Stimulated activated CD4-positive, alpha-beta T cell treated with anti-CD3 and anti-CD28 coated beads, Interleukin-4, amount 100 ng/mL, for 1 hour (primary cell): Measurements from ENCODE around the gene HECW1.
A peak's percentile ranks its signal among the peaks of the same experiment; 100 is the strongest.

ENCODE experiments used
- DNase-seq: peaks from one replicate; pipeline ENCODE4 v3.0.0-alpha.2; 2020

Gene HECW1

GRCh38 chr7:43276547-43276946 lies 164.1 kb downstream of the HECW1 start:
- no peak for DNase-seq

GRCh38 chr7:43278088-43278644 lies 165.7 kb downstream of the HECW1 start:
- no peak for DNase-seq

GRCh38 chr7:43281268-43281667 lies 168.8 kb downstream of the HECW1 start:
- no peak for DNase-seq

- DNase-seq: no peak
Observed at GRCh38 chr7:43283706-43284105, 171.3 kb downstream of the HECW1 start.

- no peak for DNase-seq
Observed at GRCh38 chr7:43289826-43290225, 177.4 kb downstream of the HECW1 start.

- no peak for DNase-seq
Observed at GRCh38 chr7:43290978-43291377, 178.5 kb downstream of the HECW1 start.

GRCh38 chr7:43291789-43292188 lies 179.3 kb downstream of the HECW1 start:
- no peak for DNase-seq

DNA sequence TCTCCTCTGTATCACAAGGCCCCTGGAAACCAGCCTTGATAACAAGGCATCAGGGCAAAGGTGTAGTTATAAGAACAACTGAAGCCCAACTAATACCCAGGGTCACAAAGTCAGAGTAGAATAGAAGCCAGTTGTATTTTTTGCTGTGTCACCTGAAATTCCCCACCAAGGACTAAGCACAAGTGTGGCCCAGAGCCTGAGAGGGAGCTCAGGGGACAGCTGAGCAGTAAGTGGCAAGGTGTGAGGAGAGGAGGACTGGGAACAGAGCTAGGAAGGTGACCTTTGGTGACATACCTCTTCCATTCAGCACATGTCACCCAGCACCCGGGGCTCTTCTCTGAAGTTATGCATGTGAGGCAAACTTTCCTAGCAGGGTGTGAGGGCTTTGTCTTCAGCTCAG lies 179.9 kb downstream of the HECW1 start:
- DNase-seq: no peak

- DNase-seq: no peak
Observed at GRCh38 chr7:43294080-43294630, 181.7 kb downstream of the HECW1 start.

- no peak for DNase-seq
Observed at GRCh38 chr7:43295429-43295828, 183.0 kb downstream of the HECW1 start.

- no peak for DNase-seq
Observed at GRCh38 chr7:43296306-43296705, 183.9 kb downstream of the HECW1 start.

- DNase-seq: no peak
Observed at GRCh38 chr7:43298617-43299016, 186.2 kb downstream of the HECW1 start.

DNA sequence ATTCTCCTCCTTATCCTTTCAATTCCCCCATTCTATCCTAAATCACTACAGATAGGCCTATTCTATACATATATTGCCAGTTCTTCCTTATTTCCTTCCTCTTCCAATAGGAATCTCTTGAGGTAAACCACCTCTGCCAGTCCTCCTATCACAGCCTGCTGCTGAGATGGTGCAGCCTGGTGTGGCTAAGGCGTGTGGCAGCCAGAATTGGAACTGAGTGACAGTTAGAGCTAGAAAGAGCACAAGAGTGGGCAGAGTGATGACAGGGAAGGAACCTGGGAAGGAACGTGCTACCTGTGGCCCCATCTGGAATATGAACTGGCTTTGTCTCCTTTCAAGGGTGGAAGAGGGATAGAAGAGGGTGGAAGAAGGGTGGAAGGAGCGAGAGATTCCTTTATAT lies 187.7 kb downstream of the HECW1 start:
- no peak for DNase-seq

DNA sequence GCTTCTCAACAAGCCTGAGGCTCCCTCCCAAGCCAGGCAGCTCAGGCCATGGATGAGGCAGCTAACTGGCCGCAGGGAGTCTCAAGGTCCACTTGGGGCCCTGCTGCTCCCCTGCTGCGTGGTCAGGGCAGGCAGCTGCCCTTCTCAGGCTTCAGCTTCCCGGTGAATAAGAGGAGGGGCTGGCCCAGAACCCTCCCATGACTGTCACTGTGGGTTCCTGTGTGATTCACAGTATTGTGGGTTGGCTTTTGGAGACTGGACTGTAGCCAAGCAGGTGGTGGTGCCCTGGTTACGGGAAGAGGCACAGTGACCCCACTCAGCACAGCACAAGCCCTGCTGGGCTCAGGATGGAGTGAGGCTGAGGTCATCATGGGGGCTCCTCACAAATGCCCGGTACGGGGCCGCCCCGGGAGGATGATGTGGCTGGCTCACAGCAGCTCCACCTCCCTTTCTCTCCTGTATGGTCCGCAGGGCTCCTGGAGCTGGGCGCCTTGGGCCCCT lies 189.8 kb downstream of the HECW1 start:
- no peak for DNase-seq

- DNase-seq: no peak
Observed at GRCh38 chr7:43302773-43303460, 190.5 kb downstream of the HECW1 start.

GRCh38 chr7:43303740-43304241 lies 191.3 kb downstream of the HECW1 start:
- peak; percentile 58 for DNase-seq

- DNase-seq: no peak
Observed at GRCh38 chr7:43306404-43306803, 194.0 kb downstream of the HECW1 start.

DNA sequence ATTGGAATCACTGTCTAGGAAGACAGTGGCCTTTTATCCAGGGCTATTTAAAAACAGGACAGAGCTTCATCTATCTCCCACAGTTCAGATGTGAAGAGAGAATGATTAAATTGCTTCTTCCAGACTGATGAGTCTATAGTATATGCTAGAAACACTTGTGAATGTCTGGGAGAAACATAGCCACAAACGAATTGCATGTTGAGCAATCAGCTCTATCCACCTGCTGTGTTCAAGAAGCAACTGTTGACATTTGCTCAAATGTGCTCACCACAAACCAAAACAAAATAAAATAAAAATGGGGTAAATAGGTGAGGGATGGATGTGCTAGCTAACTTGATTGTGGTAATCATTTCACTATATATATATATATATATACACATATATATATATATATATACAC lies 195.1 kb downstream of the HECW1 start:
- DNase-seq: no peak

DNA sequence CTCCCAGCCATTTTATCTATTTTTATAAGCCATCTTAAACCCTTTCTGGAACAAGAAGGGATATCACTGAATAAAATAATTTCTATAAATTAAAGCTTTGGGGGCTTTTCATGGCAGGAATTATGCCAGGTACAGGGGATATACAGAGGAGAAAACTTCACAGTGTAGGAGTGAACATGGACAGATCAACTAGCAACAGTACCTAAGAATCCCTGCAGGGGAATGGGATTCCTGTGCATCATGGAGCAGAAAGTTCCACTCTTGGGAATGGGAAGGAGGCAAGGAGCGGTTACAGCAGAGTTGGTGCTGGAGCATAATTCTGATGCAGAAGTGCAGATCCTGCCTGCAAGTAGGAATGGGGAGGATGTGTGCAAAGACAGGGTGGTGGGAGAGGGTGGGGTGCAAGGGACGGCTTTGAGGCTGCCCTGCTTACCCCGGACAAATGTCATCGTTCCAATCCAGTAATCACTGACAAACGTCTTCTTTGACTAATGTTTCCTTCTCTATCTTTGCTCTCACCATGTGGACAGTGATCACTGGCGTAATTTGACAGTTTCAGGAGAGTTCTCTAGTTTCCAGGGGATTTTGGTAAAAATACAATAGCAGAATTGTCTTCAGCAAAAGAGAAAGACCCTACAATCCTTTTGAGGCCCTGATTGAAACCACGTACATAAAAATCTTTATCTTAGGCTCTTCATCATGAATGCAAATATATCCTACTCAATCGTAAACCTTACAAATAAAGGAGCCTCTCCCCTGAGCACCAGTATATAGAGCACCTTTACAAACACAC lies 196.7 kb downstream of the HECW1 start:
- DNase-seq: no peak

DNA sequence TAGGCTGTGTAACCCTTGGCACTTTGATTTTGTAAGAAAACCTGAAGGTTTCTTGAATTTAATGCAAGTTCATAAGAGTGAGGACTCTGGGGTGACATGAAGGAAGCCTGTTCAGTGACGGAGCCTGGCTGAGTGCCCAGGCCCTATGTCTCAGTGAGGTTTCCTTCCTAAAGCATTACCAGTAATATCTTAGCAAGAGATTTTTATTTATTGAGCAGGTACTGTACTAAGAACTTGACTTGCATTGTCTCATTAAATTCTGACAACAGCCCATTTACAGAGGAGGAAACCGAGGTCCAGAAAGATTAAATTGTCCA lies 197.2 kb downstream of the HECW1 start:
- DNase-seq: no peak

DNA sequence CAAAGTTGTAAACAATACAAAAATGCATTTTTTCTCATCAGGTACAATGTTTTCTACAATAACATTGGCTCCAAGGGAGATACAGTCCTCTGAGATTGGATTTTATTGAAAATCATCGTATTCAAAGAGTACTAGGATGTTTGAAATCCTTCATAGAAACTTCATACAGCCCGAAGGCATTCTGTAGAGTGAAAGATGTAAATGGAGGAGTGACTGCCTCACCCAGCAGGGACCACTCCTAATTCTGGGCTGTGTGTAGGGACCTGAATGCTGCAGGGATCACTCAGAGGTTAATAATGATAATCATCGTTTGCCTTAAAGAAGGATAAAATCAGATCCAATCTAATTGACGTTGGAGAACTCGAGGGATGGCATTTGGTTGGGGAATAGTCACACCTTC lies 198.6 kb downstream of the HECW1 start:
- DNase-seq: no peak

GRCh38 chr7:43311694-43312093 lies 199.2 kb downstream of the HECW1 start:
- DNase-seq: no peak

DNA sequence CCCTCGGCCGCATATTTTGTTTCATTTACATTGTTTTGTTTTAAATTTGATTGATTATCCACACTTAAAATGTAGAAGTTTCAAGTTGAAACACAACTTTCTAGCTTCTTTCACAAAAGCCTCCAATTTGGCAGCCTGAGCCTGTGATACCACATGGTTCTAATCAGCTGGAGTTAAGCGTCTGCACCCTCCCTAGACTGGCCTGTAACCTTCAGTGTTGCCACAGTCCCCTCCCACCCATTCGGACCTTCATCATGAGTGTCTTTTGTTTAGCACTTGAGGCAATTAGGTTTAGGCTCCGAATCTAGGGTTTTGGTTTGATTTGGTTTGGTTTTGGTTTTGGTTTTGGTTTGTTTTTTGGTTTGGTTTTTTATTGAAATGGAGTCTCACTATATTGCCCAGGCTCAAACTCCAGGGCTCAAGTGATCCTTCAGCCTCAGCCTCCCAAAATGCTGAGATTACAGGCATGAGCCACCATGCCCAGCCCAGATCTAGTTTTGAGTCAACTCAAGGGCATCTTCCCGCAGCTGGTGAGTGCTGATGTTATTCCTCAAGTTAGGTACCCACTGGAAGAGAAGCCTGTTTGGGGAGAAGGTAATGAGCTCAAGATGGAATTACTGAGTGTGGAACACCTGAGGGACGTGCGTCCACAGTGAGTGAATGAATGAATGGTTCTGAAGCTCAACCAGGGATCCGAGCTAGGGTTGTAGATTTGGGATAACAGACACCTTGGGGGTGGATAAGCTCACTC lies 201.4 kb downstream of the HECW1 start:
- no peak for DNase-seq
